DMS53 treated with DMSO at 0.1 percent for 48 hours (cell line): ENCODE results near the gene PPM1A.

Source experiments
- DNase-seq: peaks from one replicate; lab custom pipeline; 2025; ENCODE audit not compliant: unreplicated experiment; lab: John Stamatoyannopoulos, UW

Gene PPM1A

GRCh38 chr14:60265163-60265562 is 16.1 kb downstream of the PPM1A start:
- no peak for DNase-seq

DNA sequence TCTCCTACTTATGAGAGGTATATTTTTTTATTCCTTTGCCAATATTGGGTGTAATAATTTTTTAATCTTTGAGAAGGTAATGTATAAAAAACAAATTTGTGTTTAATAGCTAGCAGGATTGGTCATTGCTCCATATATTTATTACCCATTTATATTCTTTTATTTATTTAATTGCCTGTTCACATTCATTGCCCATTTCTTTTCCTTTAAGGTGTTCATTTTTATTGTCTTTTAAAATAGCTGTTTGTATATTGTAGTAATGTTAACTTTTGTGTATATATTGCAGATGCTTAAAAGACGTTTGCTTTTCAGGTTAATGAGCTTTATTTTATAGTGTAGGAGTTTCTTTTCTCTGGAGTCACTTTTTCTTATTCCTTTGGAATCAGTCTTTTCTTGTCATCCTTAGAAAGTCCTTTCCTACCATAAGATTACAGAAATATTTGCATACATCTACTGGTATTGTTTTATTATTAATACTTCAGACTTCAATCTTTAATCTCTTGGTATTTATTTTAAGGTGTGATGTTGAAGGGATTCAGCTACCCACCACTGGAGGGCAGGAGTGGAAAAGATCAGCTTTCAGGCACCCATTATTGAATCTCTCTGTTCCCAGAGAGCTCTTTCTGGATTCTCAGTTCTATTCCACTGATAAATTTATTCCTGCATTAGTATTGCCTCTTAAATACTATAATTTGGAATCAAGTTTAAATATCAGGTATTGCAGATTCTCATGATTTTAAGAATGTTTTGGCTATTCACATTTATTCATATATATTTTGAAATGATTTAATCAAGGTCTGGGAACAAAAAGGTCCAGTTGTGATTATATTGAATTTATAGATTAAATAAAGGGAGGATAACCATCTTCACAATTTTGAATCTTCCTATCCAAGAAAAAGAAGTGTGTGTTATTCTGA is 17.3 kb downstream of the PPM1A start:
- DNase-seq: peak; percentile 9

- no peak for DNase-seq
Observed at GRCh38 chr14:60272177-60272576, 23.2 kb downstream of the PPM1A start.

DNA sequence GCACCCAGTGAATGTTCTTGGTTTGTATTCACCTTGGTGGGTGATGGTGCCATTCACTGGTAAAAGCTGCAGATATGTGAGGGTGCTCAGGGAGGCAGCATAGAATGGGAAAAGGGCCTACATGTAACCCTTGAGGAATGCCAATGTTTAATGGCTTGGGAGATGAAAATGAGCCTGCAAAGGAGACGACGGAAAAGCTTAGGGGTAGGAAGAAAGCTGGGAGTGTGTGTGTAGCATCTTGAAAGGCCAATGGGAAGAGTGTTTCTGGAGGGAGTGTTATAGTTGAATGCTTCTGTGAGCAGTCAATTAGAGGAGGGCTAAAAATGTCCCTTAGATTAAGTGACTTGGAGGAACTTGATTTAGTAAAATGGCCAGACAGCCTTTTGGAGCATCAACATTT is 24.9 kb downstream of the PPM1A start:
- DNase-seq: no peak

- DNase-seq: no peak
Observed at GRCh38 chr14:60274448-60274847, 25.4 kb downstream of the PPM1A start.

GRCh38 chr14:60275932-60276331 is 26.9 kb downstream of the PPM1A start:
- DNase-seq: no peak

DNA sequence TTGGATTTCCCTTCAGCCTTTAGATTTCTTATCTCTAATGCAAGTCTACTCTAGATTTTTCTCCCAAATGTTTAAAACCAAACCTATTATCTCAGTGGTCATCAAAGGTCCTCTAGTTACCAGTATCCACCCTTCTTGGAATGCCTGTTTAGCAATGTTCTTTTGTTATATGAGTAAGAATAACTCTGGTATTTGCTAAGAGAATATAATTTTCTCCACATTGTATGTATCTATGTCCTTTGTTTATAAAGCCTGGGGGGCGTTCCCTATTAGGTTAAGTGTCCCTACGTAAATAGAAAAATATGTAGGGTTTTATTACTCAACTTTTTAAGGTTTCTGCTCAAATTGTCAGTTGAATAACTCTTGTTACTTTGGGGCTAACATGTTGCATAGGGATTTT is 27.3 kb downstream of the PPM1A start:
- no peak for DNase-seq

DNA sequence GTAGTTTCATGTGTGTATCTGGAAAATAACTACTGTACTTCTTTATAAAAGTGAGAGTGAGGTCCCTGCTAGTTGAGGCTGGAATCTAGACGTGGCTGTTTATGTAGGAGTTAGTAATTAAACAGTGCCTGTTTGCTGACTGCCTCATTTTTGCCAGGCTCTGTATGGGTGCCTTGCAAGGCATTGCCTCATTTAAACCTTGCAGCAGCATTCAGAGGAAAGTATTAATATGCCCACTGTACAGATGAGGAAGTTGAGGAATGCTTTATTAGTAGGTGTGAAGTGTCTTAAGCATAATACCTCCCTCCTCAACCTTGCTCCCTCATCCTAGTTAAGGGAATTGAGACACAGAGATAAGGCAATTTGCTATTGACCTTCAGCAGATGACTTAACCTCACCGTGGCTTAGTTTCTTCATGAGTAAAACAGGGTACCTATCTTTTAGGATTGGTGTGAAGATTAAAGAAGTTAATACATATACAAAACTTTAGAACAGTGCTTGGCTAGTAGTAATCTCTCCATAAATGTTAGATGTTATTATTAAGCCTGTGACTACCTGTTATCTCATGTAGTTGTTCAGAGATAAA is 28.7 kb downstream of the PPM1A start:
- DNase-seq: no peak

GRCh38 chr14:60278350-60278749 is 29.3 kb downstream of the PPM1A start:
- no peak for DNase-seq

GRCh38 chr14:60287452-60287851 is 38.4 kb downstream of the PPM1A start:
- no peak for DNase-seq

- DNase-seq: no peak
Observed at GRCh38 chr14:60288279-60288678, 39.3 kb downstream of the PPM1A start.

GRCh38 chr14:60294411-60295069 is 45.5 kb downstream of the PPM1A start:
- no peak for DNase-seq

DNA sequence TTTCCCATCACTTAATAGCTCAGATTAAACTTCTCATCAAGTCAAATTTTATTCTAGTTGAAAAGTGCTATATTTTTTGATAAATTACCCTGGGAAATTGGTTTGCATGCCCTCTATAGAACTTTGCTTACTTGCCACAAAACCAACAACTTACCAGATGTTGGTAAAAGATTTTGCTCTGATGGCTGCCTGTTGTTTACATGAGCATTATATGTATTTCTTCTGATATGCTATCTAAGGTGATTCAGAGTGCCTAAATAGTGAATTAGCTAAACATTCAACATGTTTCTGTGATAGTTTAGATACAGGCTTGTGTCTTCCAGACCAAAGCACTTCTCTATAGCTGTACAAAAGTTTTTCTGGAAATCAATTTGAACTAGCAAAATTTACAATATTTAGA is 51.0 kb downstream of the PPM1A start:
- DNase-seq: no peak

DNA sequence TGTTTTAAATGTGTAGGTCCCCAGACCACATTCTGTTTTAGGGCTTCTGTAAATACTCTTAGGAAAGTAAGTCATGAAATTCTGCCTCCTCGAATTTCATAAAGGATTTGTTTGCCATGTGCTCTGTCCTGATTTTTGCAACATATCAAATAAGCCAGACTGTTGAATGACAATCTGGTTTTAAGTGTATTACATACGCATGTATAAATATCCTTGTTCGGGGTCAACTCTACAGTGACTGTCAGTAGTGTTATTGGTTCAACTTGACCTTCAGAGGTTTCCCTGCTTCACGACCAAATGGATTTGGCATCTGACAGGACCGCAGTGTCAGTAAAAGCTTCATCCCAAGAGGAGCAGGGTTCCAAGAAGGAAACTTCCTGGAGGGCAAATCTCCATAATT is 52.7 kb downstream of the PPM1A start:
- no peak for DNase-seq

GRCh38 chr14:60302663-60303062 is 53.6 kb downstream of the PPM1A start:
- no peak for DNase-seq

- no peak for DNase-seq
Observed at GRCh38 chr14:60303745-60304144, 54.7 kb downstream of the PPM1A start.

DNA sequence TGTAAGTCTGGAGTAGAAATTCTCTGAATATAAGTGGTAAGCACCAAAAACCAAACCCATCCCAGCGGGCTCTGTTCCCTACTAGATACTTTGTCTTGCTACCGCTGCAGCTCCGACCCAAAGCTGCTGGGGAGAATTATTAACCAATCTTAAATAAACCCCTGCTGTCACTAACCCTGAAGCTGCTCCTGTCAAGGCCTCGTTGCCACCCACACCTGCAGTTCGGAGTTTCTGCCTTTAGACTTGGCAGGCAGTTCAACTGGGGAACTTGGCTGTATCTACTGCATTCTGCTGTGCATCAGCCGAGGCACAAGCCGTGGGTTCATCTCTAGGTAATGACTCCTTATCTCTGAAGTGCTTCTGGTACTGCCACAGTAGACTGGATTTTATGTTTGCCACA is 55.5 kb downstream of the PPM1A start:
- no peak for DNase-seq

DNA sequence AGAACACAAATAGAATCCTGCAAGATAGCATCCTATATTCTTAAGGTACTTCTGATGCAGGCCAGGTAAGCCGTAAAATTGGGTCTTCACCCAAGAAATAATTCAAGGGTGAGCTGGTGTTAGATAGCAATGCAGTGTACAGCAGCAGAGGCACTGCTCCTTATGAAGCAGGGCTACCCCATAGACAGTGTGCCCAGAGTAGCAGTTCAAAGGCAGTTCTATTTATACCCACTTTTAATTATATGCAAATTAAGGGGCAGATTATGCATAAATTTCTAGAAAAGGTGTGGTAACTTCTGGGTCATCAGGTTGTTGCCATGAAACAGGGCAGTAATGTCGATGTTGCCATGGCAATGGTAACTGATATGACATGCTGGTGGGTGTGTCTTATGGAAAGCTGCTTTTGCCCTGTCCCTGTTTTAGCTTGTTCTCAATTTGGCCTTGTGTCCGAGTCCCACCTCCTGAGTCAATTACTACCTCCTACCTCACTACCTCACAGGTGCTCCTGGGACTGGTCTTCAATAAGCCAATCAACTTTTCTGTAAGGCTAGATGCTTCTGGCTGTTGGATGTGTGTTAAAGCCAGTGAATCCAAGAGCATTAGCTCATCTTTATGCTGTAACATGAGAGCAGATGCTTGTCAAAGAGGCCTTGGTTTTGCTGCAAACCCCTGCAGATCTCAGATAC is 61.0 kb downstream of the PPM1A start:
- no peak for DNase-seq

DNA sequence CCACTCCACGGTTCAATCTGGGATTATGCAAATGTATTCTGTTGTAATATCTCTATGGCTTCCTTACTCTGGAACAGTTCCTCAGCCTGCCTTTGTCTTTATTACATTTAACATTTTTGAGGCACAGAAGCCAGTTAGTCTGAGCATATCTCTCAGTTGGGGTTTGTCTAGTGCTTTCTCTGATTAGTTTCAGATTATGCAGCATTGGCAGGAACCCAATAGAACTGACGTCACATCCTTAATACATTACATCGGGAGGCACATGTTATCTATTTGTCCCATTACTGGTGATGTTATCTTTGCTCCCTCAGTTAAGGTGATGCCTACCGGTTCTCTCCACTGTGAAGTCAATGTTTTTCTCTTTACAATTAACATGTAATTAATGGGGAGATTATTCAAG is 62.4 kb downstream of the PPM1A start:
- no peak for DNase-seq

DNA sequence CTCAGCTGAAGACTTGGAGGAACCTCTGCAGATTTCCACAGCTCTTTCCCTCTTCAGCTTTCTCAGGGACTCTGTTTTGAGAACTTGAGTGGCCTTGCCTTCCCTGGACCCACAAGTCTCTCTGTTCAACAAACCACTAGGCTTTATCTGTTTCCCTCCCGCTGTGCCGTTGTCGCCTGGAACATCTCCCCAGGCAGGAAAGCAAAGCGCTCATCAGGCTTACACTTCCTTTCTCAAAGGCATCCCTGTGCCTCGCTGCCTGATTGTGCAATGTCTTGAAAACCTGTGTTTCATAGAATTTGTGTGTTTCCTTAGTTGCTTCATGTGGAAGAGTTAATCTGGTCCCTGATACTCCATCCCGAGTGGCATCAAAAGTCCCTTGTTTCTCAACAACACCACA is 64.1 kb downstream of the PPM1A start:
- no peak for DNase-seq

GRCh38 chr14:60315196-60315990 is 66.4 kb downstream of the PPM1A start:
- no peak for DNase-seq
